K562 (cell line): ENCODE data around the gene TLX2. TPM values are rescaled to one million over a fixed set of nuclear protein-coding genes. Genes with fewer than 3 reads are reported as not detected.

Source experiments
- ATAC-seq: fragments of 200-7000 bp; cut with Tn5 transposase; 3 replicates; pipeline ENCODE4 v1.9.1; 2020; ENCODE audit warnings: moderate library complexity
- BruUV-seq: library from RNA; stranded (reverse); fragments of 400-500 nt; replicated peaks from 2 replicates; lab custom pipeline; 2021; lab: Mats Ljungman, UMichigan
- CTCF ChIA-PET: fragments of 300-600 bp; formaldehyde crosslinking; extraction: SDS; loops from one replicate; lab custom pipeline; 2021; ENCODE audit warnings: low intra/inter-chr PET ratio; lab: Yijun Ruan, JAX
- POLR2A ChIA-PET: fragments of 300-600, 350-650 bp; sonication (Branson Sonifier 250); formaldehyde crosslinking; extraction: SDS; loops from one replicate; lab custom pipeline; 2021; ENCODE audit warnings: antibody characterized with exemption, inconsistent platforms; lab: Yijun Ruan, JAX
- DNase-seq, 4 experiments: peaks; one replicate each; pipeline versions ENCODE4 v3.0.0 to v3.0.0-alpha.2; 2011 to 2018; ENCODE audit warnings: low spot score in 3 of 4, mixed read lengths in 3 of 4; ENCODE audit errors: extremely low read depth in 1 of 4
- FAIRE-seq: peaks from 2 replicates; lab custom pipeline; 2011; peaks lifted over from hg19 to GRCh38; lab: Jason Lieb, UNC
- H2AFZ ChIP-seq: 2 replicates; pipeline ENCODE4 v1.6.0; 2011; ENCODE audit warnings: low read depth, low read length, control low read depth, inconsistent platforms
- H3K27ac ChIP-seq: fragments of 200-600 bp; 3 replicates; pipeline ENCODE4 v1.8.0; 2011; ENCODE audit warnings: low read depth, mild to moderate bottlenecking, control low read depth, inconsistent platforms, low read length, moderate library complexity, mixed read lengths; ENCODE audit errors: extremely low read depth
- H3K27me3 ChIP-seq, 2 experiments: fragments of 300-600 bp in 1 of 2; 2 replicates in 1 of 2; 3 replicates in 1 of 2; pipeline versions ENCODE4 v1.6.0 to v1.8.0; 2011; ENCODE audit warnings: inconsistent platforms in 2 of 2, low read length in 2 of 2, mild to moderate bottlenecking in 1 of 2, mixed read lengths in 1 of 2, moderate library complexity in 1 of 2; ENCODE audit not compliant: control insufficient read depth in 2 of 2, insufficient read depth in 2 of 2
- H3K36me3 ChIP-seq: fragments of 300-600 bp; 3 replicates; pipeline ENCODE4 v1.8.0; 2011; ENCODE audit warnings: mild to moderate bottlenecking, low read length, inconsistent platforms; ENCODE audit not compliant: control insufficient read depth, insufficient read depth
- H3K4me1 ChIP-seq, 2 experiments: fragments of 200-600 bp in 1 of 2; replicated peaks in 1 of 2; 2 replicates in 1 of 2; 3 replicates in 1 of 2; pipeline versions ENCODE4 v1.5.1 to v1.8.0; 2011; ENCODE audit warnings: inconsistent platforms in 2 of 2, low read length in 2 of 2, mild to moderate bottlenecking in 1 of 2, mixed read lengths in 1 of 2, moderate library complexity in 1 of 2; ENCODE audit not compliant: control insufficient read depth in 2 of 2, insufficient read depth in 2 of 2
- H3K4me2 ChIP-seq: 2 replicates; pipeline ENCODE4 v1.6.1; 2011; ENCODE audit warnings: low read length, control low read depth, inconsistent platforms, mixed read lengths; ENCODE audit not compliant: insufficient read depth
- H3K4me3 ChIP-seq: fragments of 200-600 bp; sonication (generic), shearing (Covaris generic); 2 replicates; pipeline ENCODE4 v1.5.1; 2016; ENCODE audit warnings: control low read depth, inconsistent platforms
- H3K79me2 ChIP-seq: fragments of 200-600 bp; 3 replicates; pipeline ENCODE4 v1.8.0; 2011; ENCODE audit warnings: low read length, inconsistent platforms; ENCODE audit not compliant: control insufficient read depth, insufficient read depth
- H3K9ac ChIP-seq, 2 experiments: 2 replicates each; pipeline versions ENCODE4 v1.6.0 to v1.6.1; 2011; ENCODE audit warnings: low read depth in 2 of 2, low read length in 2 of 2, control low read depth in 1 of 2, inconsistent platforms in 1 of 2, mild to moderate bottlenecking in 1 of 2, mixed read lengths in 1 of 2; ENCODE audit not compliant: insufficient read depth in 1 of 2
- H3K9me1 ChIP-seq: one replicate; pipeline ENCODE4 v1.6.0; 2011; ENCODE audit warnings: inconsistent platforms, mild to moderate bottlenecking, low read length, moderate library complexity; ENCODE audit not compliant: control insufficient read depth, insufficient read depth
- H3K9me3 ChIP-seq: replicated peaks from 2 replicates; pipeline ENCODE4 v1.5.1; 2011; ENCODE audit warnings: low read depth, low read length, inconsistent platforms; ENCODE audit not compliant: control insufficient read depth, insufficient read depth
- H4K20me1 ChIP-seq: replicated peaks from 2 replicates; pipeline ENCODE4 v1.6.1; 2011; ENCODE audit warnings: low read length, inconsistent platforms, mixed read lengths; ENCODE audit not compliant: control insufficient read depth, insufficient read depth
- AFF4 ChIP-seq: sonication (generic); formaldehyde crosslinking; IDR thresholded peaks from 2 replicates; pipeline ENCODE4 v1.8.0; 2023; ENCODE audit warnings: mild to moderate bottlenecking, missing genetic modification reagents
- C11orf30 ChIP-seq: fragments of 450-650 bp; IDR thresholded peaks from 2 replicates; pipeline ENCODE4 v1.6.1; 2016; ENCODE audit warnings: low read depth, mild to moderate bottlenecking
- CBFA2T2 ChIP-seq: fragments of 450-650 bp; conservative IDR thresholded peaks from 2 replicates; pipeline ENCODE4 v1.6.1; 2017; ENCODE audit warnings: mild to moderate bottlenecking
- CBX5 ChIP-seq: IDR thresholded peaks from 2 replicates; pipeline ENCODE4 v1.6.1; 2014; ENCODE audit warnings: low read depth, borderline replicate concordance
- CCNT2 ChIP-seq: IDR thresholded peaks from 2 replicates; pipeline ENCODE4 v1.6.1; 2011; ENCODE audit warnings: borderline replicate concordance, low read depth, mild to moderate bottlenecking, moderate library complexity, mixed read lengths, low read length; ENCODE audit not compliant: insufficient read length; ENCODE audit errors: extremely low read depth
- NCOA2 ChIP-seq, 2 experiments: fragments of 450-650 bp; IDR thresholded peaks; 2 replicates each; pipeline ENCODE4 v1.6.1; 2018; ENCODE audit warnings: mild to moderate bottlenecking in 2 of 2, moderate library complexity in 1 of 2; ENCODE audit not compliant: partially characterized antibody in 2 of 2
- PBX2 ChIP-seq, 2 experiments: IDR thresholded peaks in 1 of 2; conservative IDR thresholded peaks in 1 of 2; 2 replicates each; pipeline ENCODE4 v1.6.1; 2016; ENCODE audit warnings: low read depth in 2 of 2, mild to moderate bottlenecking in 1 of 2, missing compliant biosample characterization in 1 of 2, missing genetic modification characterization in 1 of 2, moderate library complexity in 1 of 2
- TBP ChIP-seq: optimal IDR thresholded peaks from 2 replicates; pipeline ENCODE3; 2011; ENCODE audit warnings: low read depth, low read length, improper control_type of control experiment
- ZNF717 ChIP-seq: fragments of 250-450 bp; sonication (Bioruptor Pico); IDR thresholded peaks from 2 replicates; pipeline ENCODE4 v1.5.0; 2021
- WGBS: fragments of 100-300 bp; shearing (Covaris generic); methylation state at CpG from one replicate; pipeline ENCODE4 v1.1.6; 2016; ENCODE audit warnings: low coverage, mixed read lengths; ENCODE audit not compliant: insufficient coverage; ENCODE audit errors: missing lambda C conversion rate; 5-methylcytosine and 5-hydroxymethylcytosine counted together
- in situ Hi-C: fragments of 300-500 bp; cut with MboI; formaldehyde crosslinking; loops from 4 replicates; pipeline ENCODE4 v1.15.0; 2018; ENCODE audit warnings: inconsistent platforms, mixed read lengths
- intact Hi-C: fragments of 100-400 bp; cut with micrococcal nuclease; formaldehyde crosslinking; loops from 2 replicates; pipeline ENCODE4 v1.14.2; 2022
- polyA plus RNA-seq, 8 experiments: library from polyadenylated mRNA; depleted of rRNA in 4 of 8; stranded (reverse) in 5 of 8; unstranded in 3 of 8; fragments of >200 nt; fragmentation: Nextera tagmentation in 2 of 8; fragmentation: Illumina TruSeq in 1 of 8; extraction: Ambion mirVana in 2 of 8; extraction: Trizol in 1 of 8; gene quantifications; 2 replicates each; pipeline versions ENCODE4 v1.2.1 to v1.2.3, GENCODE V29; 2011 to 2014; ENCODE audit warnings: inconsistent platforms in 1 of 8, missing spikeins in 1 of 8
- total RNA-seq, 7 experiments: library from RNA; depleted of rRNA in 6 of 7; stranded (reverse); fragments of >200 nt in 6 of 7; fragmentation: Illumina TruSeq in 2 of 7; extraction: Trizol in 2 of 7; gene quantifications; 2 replicates each; pipeline versions ENCODE4 v1.2.1 to v1.2.3, GENCODE V29; 2011 to 2021; ENCODE audit warnings: low replicate concordance in 1 of 7

Gene TLX2
- total and polyA plus RNA-seq, 9 of the 15 experiments (the other 6 are each of a cell fraction or from before 2014, with no cell fraction given) = not detected

GRCh38 chr2:74501335-74502071 is 12.7 kb upstream of the TLX2 start (continued):
- TF ChIP-seq PBX2 (CRISPR knock-in tag; IDR thresholded peaks at IDR 0.05; ENCODE audit: low read depth) (no peak), PBX2 (tag; conservative IDR thresholded peaks at IDR 0.05; ENCODE audit: low read depth) (peak; percentile 53; the same call in 1 of the 2 replicates)

- intact Hi-C loops = loop anchor here (5.0 kb wide), 1 partner anchor 70 kb away; no protein-coding TSS in a partner anchor
- Histone ChIP-seq H4K20me1 (no peaks in the 10 kb centered on the region), H3K27me3 (no peaks in the 10 kb centered on the region), H3K36me3 (peaks cover 13% of the 10 kb centered on the region; the same call in 2 of the 3 replicates), H3K9me3 (no peaks in the 10 kb centered on the region), H3K9ac (peak overlapping the region; percentile 87 to 94), H2AFZ (peak overlapping the region; percentile 97), H3K4me2 (peak overlapping the region; percentile 95), H3K27ac (peak overlapping the region; percentile 79), H3K4me1 (peaks cover 29 to 70% of the 10 kb centered on the region in 2 experiments; a peak in 4 of 5 replicates), H3K9me1 (no peaks in the 10 kb centered on the region), H3K79me2 (peaks cover 46% of the 10 kb centered on the region), H3K4me3 (peak overlapping the region; percentile 40)
- WGBS = under 1% methylated on average over 22 of the region's 32 CpGs
- DNase-seq = peak; percentile 52 to 72 (median 61)
- peak; percentile 74 for FAIRE-seq
- POLR2A ChIA-PET = interaction anchor here (0.6 to 2.4 kb wide), 5 partner anchors 7 to 29 kb away, joined by 3 to 13 read pairs (median 4); partner anchors contain the start of genes AUP1 and HTRA2
- CTCF ChIA-PET = no interaction called here
- peak; percentile 36 for ATAC-seq
- TSS peak; percentile 16 for BruUV-seq
- in situ Hi-C loops = no loop called here
- TF ChIP-seq NCOA2 (IDR thresholded peaks at IDR 0.05; ENCODE audit: partially characterized antibody in 2 of 2) (no peak), CBFA2T2 (peak; percentile 50), CBX5 (no peak), C11orf30 (no peak), ZNF717 (CRISPR knock-in tag) (no peak), CCNT2 (no peak), AFF4 (CRISPR knock-in tag) (no peak), TBP (no peak)
Measured at GRCh38 chr2:74502147-74502719, 12.0 kb upstream of the TLX2 start.
